Uterus (tissue), 4 donors: Measurements from ENCODE around the gene PPFIBP2. TPM values are rescaled to one million over a fixed set of nuclear protein-coding genes. Genes with fewer than 3 reads are reported as not detected.

ENCODE experiments used
- DNase-seq, 2 donors: peaks; one replicate each; pipeline ENCODE4 v3.0.0-alpha.2; 2019 to 2020
- H3K27ac ChIP-seq, 2 donors: fragments of 200-600 bp; sonication (generic); 1 replicate in 1 of 2; 2 replicates in 1 of 2; pipeline ENCODE4 v1.5.1; 2016 to 2018
- H3K27me3 ChIP-seq, 2 donors: fragments of 200-600 bp; sonication (generic); one replicate each; pipeline ENCODE4 v1.5.1; 2018 to 2019; ENCODE audit warnings: control low read depth in 1 of 2
- H3K36me3 ChIP-seq, 2 donors: fragments of 200-600 bp; sonication (generic); one replicate each; pipeline ENCODE4 v1.5.1; 2019; ENCODE audit warnings: control low read depth in 1 of 2
- H3K4me1 ChIP-seq, 2 donors: fragments of 200-600 bp; sonication (generic); one replicate each; pipeline ENCODE4 v1.5.1; 2018 to 2019; ENCODE audit warnings: control low read depth in 1 of 2
- H3K4me3 ChIP-seq, 2 donors: fragments of 200-600 bp; sonication (generic); 1 replicate in 1 of 2; 2 replicates in 1 of 2; pipeline ENCODE4 v1.5.1; 2018 to 2019; ENCODE audit warnings: mild to moderate bottlenecking in 1 of 2
- H3K9me3 ChIP-seq, 2 donors: fragments of 200-600 bp; sonication (generic); one replicate each; pipeline ENCODE4 v1.5.1; 2019; ENCODE audit warnings: control low read depth in 1 of 2
- CTCF ChIP-seq, 4 experiments: fragments of 200-600 bp in 2 of 4; fragments of 450-650 bp in 2 of 4; sonication (generic) in 2 of 4; IDR thresholded peaks; one replicate each; pipeline ENCODE4 v1.5.1; 2016 to 2019; ENCODE audit warnings: antibody characterized with exemption in 4 of 4, mild to moderate bottlenecking in 2 of 4, moderate library complexity in 1 of 4
- POLR2A ChIP-seq, 2 donors: fragments of 450-650 bp; IDR thresholded peaks; one replicate each; pipeline ENCODE4 v1.6.1; 2016; ENCODE audit warnings: antibody characterized with exemption in 2 of 2, mild to moderate bottlenecking in 1 of 2, moderate library complexity in 1 of 2
- intact Hi-C: fragments of 100-400 bp; cut with DNase I; formaldehyde crosslinking; loops from one replicate; pipeline ENCODE4 v1.15.1; 2023; ENCODE audit warnings: low total_unique reads
- total RNA-seq, 4 donors: library from RNA; depleted of rRNA in 3 of 4; stranded (reverse); fragments of >200 nt in 3 of 4; gene quantifications; one replicate each; pipeline versions ENCODE4 v1.1.0 to v1.2.4, GENCODE V29; 2014 to 2023
- donor health status: DM: yes; HTN: yes; CAD: no.

The PPFIBP2 gene
- total RNA-seq, 4 donors from 2014 or later = 2.1 to 36.2 (median 15.2) TPM

GRCh38 chr11:7509966-7510365 is 3.8 kb upstream of the PPFIBP2 start:
- no peaks in the 10 kb centered on the region for H3K27me3 ChIP-seq
- H3K4me3 ChIP-seq = no peak overlapping the region
- no peak for DNase-seq
- H3K4me1 ChIP-seq = no peaks in the 10 kb centered on the region
- no peak overlapping the region for H3K27ac ChIP-seq
- TF ChIP-seq POLR2A (IDR thresholded peaks at IDR 0.05) (no peak), CTCF (IDR thresholded peaks at IDR 0.05) (no peak)
- no peaks in the 10 kb centered on the region for H3K36me3 ChIP-seq
- intact Hi-C loops = loop anchor here (10.0 kb wide), 1 partner anchor 155 kb away; no protein-coding TSS in a partner anchor
- no peaks in the 10 kb centered on the region for H3K9me3 ChIP-seq

- Histone ChIP-seq H3K9me3 (no peaks in the 10 kb centered on the region), H3K27me3 (no peaks in the 10 kb centered on the region), H3K27ac (peak overlapping the region in 1 of 2 donors; percentile 83), H3K4me3 (no peak overlapping the region), H3K4me1 (no peaks in the 10 kb centered on the region), H3K36me3 (no peaks in the 10 kb centered on the region)
- intact Hi-C loops = loop anchor here (10.0 kb wide), 1 partner anchor 153 kb away; no protein-coding TSS in a partner anchor
- no peak for TF ChIP-seq CTCF (IDR thresholded peaks at IDR 0.05)
- no peak for TF ChIP-seq POLR2A (IDR thresholded peaks at IDR 0.05)
- peak in 1 of 2 donors; percentile 31 for DNase-seq
Observed at GRCh38 chr11:7511401-7511800, 2.4 kb upstream of the PPFIBP2 start.

- Histone ChIP-seq H3K9me3 (no peaks in the 10 kb centered on the region), H3K4me1 (no peaks in the 10 kb centered on the region), H3K27me3 (no peaks in the 10 kb centered on the region), H3K27ac (peak overlapping the region; percentile 83 to 89), H3K4me3 (peak overlapping the region; percentile 59 to 63), H3K36me3 (no peaks in the 10 kb centered on the region)
- TF ChIP-seq CTCF (IDR thresholded peaks at IDR 0.05) = no peak
- no peak for TF ChIP-seq POLR2A (IDR thresholded peaks at IDR 0.05)
- peak; percentile 58 to 76 for DNase-seq
- intact Hi-C loops = loop anchor here (10.0 kb wide), 1 partner anchor 152 kb away; no protein-coding TSS in a partner anchor
Observed at GRCh38 chr11:7512525-7513233, 1.1 kb upstream of the PPFIBP2 start.

GRCh38 chr11:7514099-7514591 is 346 bp downstream of the PPFIBP2 start:
- H3K4me1 ChIP-seq = no peaks in the 10 kb centered on the region
- H3K27ac ChIP-seq = peak overlapping the region; percentile 83 to 89
- TF ChIP-seq CTCF (IDR thresholded peaks at IDR 0.05) = no peak
- no peak for DNase-seq
- no peaks in the 10 kb centered on the region for H3K9me3 ChIP-seq
- no peaks in the 10 kb centered on the region for H3K36me3 ChIP-seq
- intact Hi-C loops = loop anchor here (10.0 kb wide), 1 partner anchor 151 kb away; no protein-coding TSS in a partner anchor
- H3K27me3 ChIP-seq = no peaks in the 10 kb centered on the region
- H3K4me3 ChIP-seq = peak overlapping the region; percentile 59 to 63

GRCh38 chr11:7515447-7515886 is 1.7 kb downstream of the PPFIBP2 start:
- intact Hi-C loops = loop anchor here (10.0 kb wide), 1 partner anchor 149 kb away; no protein-coding TSS in a partner anchor
- Histone ChIP-seq H3K9me3 (no peaks in the 10 kb centered on the region), H3K27ac (no peak overlapping the region), H3K36me3 (no peaks in the 10 kb centered on the region), H3K4me1 (no peaks in the 10 kb centered on the region), H3K4me3 (no peak overlapping the region), H3K27me3 (no peaks in the 10 kb centered on the region)
- no peak for DNase-seq
- TF ChIP-seq CTCF (IDR thresholded peaks at IDR 0.05) (no peak), POLR2A (IDR thresholded peaks at IDR 0.05) (no peak)
